ENCODE measurements around the gene KRTAP9-1. TPM values are rescaled to one million over a fixed set of nuclear protein-coding genes. Genes with fewer than 3 reads are reported as not detected.

The KRTAP9-1 gene
- total and polyA plus RNA-seq, 4 donors = not detected

DNA sequence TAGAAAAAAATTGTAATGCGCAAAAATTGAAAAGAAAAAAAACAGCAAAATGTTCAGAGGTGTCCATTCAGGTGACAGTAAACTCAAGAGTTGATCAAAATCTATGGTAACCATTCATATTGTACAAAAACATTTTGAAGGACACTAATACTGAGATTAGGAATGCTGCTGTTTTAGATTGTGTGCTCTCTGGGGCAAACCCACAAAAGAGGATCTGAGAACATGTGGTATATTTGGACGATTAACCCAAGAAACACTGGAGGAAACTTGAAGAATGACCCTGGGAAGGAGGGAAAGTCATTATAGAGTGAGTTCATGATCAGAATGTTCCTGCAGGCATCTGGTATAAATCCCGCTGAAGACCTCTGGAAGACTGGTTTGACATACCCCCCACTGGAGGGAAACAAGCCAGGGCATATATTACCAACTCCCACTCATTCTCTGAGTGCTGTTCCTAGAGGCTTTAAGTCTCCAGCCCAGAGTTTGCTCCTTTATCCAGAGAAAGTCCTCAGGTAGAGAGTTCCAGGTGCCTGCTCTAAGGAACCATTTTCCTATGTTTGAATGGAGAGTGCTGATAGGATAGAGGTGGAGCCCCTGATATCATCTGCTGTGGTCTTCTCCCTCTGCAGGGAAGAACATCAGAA is 12.8 kb upstream of the KRTAP9-1 start:
- WGBS = 68% methylated on average over 3 of the region's 3 CpGs
- Histone ChIP-seq H3K4me1 (ENCODE audit: control insufficient read depth in 4 of 4, insufficient read depth in 4 of 4, low read length in 3 of 4) (no peaks in the 10 kb centered on the region), H3K4me3 (ENCODE audit: low read depth in 1 of 3, low read length in 3 of 3) (no peak overlapping the region), H3K9ac (ENCODE audit: low read depth in 1 of 2, low read length in 2 of 2) (no peak overlapping the region), H3K36me3 (ENCODE audit: control insufficient read depth in 4 of 4, insufficient read depth in 3 of 4, low read depth in 1 of 4, low read length in 3 of 4) (no peaks in the 10 kb centered on the region), H3K27ac (ENCODE audit: low read depth in 1 of 2, low read length in 2 of 2) (no peak overlapping the region), H3K9me3 (ENCODE audit: control insufficient read depth in 4 of 4, low read length in 3 of 4) (no peaks in the 10 kb centered on the region), H3K27me3 (ENCODE audit: control insufficient read depth in 4 of 4, insufficient read depth in 4 of 4, low read length in 3 of 4) (no peaks in the 10 kb centered on the region)
- no peak for DNase-seq (ENCODE audit: low spot score)
- TF ChIP-seq, protein P1, sequence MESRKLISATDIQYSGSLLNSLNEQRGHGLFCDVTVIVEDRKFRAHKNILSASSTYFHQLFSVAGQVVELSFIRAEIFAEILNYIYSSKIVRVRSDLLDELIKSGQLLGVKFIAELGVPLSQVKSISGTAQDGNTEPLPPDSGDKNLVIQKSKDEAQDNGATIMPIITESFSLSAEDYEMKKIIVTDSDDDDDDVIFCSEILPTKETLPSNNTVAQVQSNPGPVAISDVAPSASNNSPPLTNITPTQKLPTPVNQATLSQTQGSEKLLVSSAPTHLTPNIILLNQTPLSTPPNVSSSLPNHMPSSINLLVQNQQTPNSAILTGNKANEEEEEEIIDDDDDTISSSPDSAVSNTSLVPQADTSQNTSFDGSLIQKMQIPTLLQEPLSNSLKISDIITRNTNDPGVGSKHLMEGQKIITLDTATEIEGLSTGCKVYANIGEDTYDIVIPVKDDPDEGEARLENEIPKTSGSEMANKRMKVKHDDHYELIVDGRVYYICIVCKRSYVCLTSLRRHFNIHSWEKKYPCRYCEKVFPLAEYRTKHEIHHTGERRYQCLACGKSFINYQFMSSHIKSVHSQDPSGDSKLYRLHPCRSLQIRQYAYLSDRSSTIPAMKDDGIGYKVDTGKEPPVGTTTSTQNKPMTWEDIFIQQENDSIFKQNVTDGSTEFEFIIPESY (IDR thresholded peaks at IDR 0.05) = no peak
- TF ChIP-seq FOXA1 (IDR thresholded peaks at IDR 0.05) = no peak
- TF ChIP-seq RXRA (IDR thresholded peaks at IDR 0.05) = no peak
- no peak for TF ChIP-seq JUND (IDR thresholded peaks at IDR 0.05)
- no peak for TF ChIP-seq YY1 (IDR thresholded peaks at IDR 0.05)
- no peak for TF ChIP-seq ATF3 (IDR thresholded peaks at IDR 0.05)
- TF ChIP-seq HNF4A (conservative IDR thresholded peaks at IDR 0.05) = no peak
- TF ChIP-seq TAF1 (conservative IDR thresholded peaks at IDR 0.05) = no peak
- TF ChIP-seq HNF4G (IDR thresholded peaks at IDR 0.05) = no peak
- TF ChIP-seq EGR1 (IDR thresholded peaks at IDR 0.05; ENCODE audit: low read depth in 2 of 2) = no peak
- no peak for TF ChIP-seq SP1 (IDR thresholded peaks at IDR 0.05)
- no peak for TF ChIP-seq CTCF (IDR thresholded peaks at IDR 0.05; ENCODE audit: low read depth, low read length, missing input control)
- no peak for TF ChIP-seq FOXA2 (IDR thresholded peaks at IDR 0.05)
- TF ChIP-seq GABPA (IDR thresholded peaks at IDR 0.05 in 1 of 2, conservative IDR thresholded peaks at IDR 0.05 in 1 of 2) = no peak
- TF ChIP-seq RAD21 (IDR thresholded peaks at IDR 0.05) = no peak
- TF ChIP-seq, protein P2, sequence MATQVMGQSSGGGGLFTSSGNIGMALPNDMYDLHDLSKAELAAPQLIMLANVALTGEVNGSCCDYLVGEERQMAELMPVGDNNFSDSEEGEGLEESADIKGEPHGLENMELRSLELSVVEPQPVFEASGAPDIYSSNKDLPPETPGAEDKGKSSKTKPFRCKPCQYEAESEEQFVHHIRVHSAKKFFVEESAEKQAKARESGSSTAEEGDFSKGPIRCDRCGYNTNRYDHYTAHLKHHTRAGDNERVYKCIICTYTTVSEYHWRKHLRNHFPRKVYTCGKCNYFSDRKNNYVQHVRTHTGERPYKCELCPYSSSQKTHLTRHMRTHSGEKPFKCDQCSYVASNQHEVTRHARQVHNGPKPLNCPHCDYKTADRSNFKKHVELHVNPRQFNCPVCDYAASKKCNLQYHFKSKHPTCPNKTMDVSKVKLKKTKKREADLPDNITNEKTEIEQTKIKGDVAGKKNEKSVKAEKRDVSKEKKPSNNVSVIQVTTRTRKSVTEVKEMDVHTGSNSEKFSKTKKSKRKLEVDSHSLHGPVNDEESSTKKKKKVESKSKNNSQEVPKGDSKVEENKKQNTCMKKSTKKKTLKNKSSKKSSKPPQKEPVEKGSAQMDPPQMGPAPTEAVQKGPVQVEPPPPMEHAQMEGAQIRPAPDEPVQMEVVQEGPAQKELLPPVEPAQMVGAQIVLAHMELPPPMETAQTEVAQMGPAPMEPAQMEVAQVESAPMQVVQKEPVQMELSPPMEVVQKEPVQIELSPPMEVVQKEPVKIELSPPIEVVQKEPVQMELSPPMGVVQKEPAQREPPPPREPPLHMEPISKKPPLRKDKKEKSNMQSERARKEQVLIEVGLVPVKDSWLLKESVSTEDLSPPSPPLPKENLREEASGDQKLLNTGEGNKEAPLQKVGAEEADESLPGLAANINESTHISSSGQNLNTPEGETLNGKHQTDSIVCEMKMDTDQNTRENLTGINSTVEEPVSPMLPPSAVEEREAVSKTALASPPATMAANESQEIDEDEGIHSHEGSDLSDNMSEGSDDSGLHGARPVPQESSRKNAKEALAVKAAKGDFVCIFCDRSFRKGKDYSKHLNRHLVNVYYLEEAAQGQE (IDR thresholded peaks at IDR 0.05) = no peak
- TF ChIP-seq NR2F2 (IDR thresholded peaks at IDR 0.05) = no peak
- TF ChIP-seq MAX (IDR thresholded peaks at IDR 0.05) = no peak
